GM18526 (cell line): ENCODE data around the gene AHRR.

Experiments used
- POLR2A ChIP-seq: IDR thresholded peaks from 3 replicates; pipeline ENCODE4 v1.6.1; 2011; ENCODE audit not compliant: insufficient read length; ENCODE audit errors: extremely low read depth

Gene AHRR

DNA sequence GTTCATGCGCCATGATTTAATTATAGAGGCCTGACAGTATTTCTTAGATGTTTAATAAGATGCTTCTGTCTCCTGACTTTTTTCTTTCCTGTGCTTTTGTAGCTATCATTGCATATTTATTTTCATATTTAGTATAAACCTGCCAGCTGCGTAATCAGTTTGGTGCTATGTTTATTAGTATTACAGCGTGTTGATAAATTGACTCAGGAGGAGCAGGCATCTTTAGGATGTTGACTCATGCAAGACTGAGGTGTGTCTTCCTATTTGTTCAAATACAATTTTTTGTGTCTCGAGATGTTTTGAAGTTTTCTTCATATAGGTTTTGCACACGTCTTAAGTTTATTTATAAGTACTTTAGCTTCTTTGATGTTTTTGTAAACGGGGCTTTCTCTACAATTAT lies 85.5 kb downstream of the AHRR start:
- TF ChIP-seq POLR2A = no peak

DNA sequence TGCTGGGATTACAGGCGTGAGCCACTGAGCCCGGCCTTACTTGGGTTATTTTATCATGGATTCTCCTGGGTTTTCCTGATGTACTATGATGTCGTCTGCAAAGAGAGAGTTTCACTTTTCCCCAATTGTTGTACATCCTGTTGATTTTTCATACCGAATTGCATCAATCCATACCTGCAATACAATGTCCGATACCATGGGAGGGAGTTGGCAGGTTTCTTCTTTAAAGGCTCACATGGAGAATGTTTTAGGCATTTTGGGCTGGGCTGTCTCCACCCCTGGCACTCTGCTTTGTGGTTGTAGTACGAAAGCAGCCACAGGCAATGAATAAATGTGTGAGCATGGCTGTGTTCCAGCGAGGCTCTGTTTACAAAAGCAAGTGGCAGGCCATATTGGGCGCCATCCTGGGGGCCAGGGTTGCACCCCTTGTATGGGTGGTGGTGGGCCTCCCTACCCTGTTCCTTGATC lies 86.3 kb downstream of the AHRR start:
- no peak for TF ChIP-seq POLR2A

DNA sequence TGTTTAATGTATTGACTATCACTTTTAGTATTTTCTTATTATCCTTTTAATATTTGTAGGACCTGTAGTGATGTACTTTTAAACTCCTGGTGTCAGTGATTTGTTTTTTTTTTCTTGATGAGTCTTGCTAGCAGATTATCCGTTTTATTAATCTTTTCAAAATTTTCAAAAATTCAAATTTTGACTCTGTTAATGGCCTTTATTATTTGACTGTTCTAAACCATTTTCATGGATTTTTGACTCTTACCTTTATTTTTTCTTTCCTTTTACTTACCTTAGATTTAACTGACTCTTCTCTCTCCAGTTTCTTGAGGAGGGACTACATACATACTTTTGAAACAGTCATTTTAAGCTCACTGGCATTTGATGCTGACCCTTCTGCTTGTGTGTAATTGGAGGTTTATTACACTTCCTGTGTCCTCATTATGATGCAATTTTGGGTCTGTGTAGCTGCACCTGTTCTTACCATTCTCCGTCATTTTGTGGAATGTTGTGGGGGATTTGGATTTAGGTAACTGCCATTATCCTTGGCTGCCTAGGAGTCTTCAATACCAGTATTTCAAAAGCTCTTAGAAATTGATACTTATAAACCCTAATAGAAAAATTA lies 89.5 kb downstream of the AHRR start:
- no peak for TF ChIP-seq POLR2A

DNA sequence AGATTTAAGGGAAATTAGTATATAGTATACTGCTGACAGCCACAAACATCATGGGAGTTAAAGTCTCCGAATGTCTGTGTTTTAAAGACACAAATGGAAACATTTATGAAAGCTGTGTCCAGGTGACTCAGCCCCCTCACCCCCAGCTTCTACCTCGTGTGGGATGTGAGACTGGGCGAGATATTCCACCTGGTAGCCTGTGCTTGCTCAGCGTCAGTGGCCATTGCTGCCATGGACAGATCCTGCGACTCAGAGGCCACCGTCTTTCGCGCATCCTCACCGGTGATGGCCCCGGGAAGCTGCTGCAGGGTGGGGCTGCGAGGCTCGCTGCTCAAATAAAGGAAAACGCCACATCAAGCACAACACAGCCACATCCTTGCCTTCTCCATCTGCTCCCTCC lies 90.2 kb downstream of the AHRR start:
- TF ChIP-seq POLR2A = no peak

DNA sequence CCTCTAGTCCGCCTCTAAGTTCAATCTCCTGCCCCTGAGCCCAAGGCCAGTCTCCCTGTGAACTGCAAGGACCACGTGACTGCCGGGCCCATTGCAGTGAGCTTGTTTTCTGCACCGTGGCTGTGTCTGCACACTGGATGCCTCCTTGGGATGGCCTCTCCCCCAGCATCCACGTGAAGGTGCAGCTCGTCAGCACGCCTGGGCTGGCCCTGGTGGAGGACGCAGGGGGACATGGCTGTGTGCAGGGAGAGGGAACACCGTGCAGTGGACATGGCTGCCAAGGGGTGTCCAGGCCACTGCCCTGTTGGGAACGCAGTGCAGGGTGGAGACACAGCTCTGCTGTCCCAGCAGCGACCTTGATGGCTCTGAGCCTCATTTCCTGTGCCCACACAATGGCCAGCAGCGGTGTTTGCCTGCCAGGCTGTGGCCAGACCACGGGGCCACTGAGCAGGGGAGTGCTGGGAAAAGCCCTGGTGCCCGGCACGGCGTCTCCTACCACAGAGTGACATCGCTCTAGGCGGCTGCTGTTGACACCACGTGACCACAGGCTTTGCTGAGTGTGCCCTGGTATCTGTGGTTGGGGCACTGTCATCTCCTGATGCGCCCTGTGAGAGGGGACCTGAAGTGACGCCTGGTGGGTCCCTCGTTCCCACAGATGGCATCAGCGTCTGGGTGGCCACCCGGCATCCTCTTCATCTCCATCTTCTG lies 94.6 kb downstream of the AHRR start:
- no peak for TF ChIP-seq POLR2A

DNA sequence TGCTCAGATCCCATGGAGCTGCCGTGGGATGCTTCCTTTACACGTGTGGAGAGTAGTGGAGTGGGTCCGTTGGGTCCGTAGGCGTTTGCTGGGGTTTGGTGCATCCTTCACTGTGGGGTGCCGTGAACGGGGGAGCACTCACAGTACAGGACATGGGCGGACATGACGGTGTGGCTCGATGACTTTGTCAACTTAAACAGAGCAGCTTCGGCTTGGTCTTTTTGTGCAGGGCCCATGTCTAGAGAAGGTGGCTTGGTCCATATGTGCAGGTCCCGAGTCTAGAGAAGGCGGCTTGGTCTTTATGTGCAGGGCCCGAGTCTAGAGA lies 95.1 kb downstream of the AHRR start:
- no peak for TF ChIP-seq POLR2A

DNA sequence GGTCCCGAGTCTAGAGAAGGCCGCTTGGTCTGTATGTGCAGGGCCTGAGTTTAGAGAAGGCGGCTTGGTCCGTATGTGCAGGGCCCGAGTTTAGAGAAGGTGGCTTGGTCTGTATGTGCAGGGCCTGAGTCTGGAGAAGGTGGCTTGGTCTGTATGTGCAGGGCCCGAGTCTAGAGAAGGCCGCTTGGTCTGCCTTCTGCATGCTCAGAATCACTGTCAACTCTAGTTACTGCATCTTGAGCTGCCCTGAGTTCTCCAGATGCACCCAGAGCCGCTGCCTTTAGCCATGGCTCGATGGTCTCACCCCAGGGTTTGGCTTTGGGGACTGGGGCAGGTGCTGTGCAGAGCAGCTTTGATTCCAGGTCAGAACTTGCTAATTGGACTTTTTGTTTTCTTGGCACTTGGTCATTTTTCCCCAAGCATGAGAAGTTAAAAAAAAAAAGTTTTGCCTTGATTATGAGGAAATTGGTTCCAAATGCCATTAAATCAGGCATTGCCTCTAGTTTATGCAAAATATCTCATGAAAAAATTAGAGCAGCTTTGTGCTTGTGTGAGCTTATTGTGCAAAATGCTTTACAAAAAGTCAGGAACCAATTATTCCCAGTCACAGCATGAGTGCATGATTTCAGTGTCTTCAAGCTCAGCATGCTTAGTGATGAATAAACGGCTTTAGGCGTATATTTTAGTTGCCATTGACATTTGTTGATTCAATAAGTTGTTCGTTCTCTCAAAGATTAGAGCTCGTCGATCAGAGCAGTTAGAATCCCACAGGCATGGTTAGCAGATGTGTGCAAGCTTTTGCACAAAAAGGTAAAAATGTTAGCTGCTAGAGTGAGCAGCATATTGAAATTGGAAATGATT lies 96.0 kb downstream of the AHRR start:
- TF ChIP-seq POLR2A = no peak

DNA sequence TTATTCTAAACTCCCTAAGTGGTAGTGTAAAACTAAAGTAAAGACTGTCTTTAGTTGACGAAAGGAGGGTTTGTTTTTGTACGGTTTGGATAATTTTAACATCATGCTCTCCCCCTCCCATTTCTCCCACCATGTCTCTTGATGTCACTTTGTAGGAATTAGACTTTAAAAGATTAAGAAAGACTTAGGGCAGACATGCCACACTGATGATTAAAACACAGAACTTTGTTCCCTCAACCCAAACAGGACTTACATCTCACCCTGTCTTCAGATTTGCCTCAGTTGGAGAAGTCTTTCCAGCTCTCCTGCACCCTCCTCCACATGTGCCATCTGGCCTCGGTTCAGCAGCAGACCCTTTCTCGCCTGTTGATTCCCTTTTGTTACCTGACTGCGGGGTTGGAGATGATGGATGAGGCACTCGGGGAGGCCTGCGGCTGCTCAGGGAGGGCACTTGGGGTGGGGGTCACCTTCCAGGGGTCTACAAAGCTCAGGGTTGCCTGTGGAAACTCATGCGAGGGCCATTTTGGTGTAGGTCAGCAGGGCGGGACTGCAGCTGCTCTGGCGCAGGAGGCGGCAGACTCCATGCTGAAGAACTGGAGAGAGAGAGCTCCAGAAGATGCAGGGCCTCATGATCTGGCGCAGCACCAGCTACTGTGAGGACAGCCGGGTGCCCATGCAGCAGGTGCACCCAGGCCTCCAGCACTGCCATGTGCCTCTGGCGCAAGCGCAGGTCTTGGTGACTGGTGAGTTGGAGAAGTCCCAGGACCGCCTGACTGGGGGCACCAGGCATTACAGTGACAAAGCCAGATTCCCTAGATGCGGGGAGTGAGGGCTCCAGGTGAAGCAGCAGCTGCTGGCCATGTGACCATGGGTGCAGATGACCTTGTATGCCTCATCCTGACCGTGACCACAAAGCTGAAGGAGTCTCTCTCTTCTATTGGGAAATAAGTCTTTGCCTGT lies 96.9 kb downstream of the AHRR start:
- TF ChIP-seq POLR2A = no peak

DNA sequence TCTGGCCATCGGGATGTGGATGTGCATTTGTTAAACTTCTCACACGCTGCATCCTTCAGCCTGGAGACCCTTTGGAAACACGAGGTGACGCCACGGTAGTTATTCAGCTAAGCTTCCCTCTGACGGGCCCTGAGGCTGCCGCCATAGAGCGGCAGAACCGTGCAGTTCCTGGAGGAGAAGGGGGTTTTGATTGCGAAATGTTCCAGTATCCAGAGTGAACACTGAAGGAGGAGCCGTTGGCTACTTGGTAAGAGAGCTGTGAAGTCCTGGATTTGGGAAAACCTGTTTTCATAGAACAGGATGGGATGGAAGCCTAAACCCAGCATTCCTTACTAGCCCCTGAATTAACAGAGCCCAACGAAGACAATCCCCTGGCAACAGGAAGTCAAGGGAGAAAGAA lies 98.5 kb downstream of the AHRR start:
- no peak for TF ChIP-seq POLR2A

DNA sequence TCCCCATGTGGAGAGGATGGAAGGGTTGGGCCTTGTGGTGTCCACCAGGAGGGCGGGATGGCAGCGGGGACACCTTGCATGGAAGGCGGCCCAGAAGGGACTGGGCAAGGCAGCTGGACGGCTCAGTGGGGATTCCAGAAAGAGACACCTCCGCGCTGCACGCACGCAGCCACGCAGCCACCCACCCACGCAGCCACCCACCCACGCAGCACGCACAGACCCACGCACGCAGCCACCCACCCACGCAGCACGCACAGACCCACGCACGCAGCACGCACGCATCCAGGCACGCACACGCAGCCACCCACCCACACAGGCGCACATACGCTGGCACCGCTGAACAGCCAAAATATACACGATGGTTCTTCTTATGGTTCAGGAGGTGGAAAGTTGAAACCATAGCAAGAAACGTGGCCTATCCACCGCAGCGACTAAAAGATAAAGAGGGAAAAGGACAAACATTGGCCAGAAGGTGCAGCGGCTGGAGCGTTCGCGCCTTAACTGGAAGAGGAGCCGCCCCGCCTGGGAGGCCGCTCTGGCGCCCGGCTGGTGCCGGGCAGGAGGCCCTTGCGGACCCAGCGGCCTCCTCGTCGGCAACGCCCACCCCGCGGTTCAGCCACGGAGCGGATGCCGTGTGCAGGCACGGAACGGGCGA lies 99.2 kb downstream of the AHRR start:
- TF ChIP-seq POLR2A = no peak

DNA sequence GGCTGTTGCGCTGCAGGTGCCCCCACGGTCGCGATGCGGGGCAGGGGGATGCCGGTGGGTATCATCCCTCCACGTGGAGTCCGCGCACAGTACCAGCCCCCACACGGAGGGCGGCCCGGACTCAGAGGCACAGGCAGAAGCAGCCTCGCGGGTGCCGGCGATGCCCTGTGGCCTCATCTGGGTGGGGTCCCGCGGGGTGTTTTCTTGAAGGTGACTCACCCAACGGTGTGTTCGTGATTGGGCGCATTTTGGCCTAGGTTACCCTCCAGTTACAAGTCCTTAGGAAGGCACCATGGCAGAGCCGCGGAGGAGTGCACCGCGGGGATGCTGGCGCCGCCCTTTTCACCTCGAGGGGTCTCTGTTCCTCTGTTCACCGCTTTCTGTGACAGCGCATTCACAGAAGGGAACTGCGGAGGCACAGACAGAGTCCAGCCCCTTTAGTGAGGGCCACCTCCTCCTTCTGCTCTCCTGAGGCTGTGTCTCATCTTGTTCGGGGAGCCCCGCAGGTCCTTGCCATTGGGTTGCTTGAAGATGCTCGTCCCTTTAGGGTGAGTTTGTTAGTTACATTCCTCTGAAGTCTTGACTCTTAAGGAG lies 99.9 kb downstream of the AHRR start:
- TF ChIP-seq POLR2A = no peak

DNA sequence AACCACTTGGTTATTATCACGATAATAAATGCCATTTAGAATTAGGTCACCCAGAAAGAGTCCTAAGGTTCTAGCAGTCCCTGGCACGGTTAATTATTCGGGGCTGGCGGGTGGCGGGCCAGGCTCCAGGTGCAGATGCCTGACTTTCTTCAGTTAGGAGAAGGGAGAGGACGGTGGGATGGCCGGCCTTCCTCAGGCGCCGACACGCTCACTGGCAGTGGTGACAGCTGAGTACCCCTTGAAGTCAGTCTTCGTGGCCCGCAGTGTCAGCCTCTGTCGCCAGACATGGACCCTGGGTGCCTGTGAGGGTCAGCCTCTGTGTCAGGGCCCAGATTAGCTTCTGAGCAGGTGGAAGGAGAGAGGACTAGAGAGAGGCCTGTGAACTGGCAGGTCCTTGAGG lies 100.4 kb downstream of the AHRR start:
- no peak for TF ChIP-seq POLR2A

DNA sequence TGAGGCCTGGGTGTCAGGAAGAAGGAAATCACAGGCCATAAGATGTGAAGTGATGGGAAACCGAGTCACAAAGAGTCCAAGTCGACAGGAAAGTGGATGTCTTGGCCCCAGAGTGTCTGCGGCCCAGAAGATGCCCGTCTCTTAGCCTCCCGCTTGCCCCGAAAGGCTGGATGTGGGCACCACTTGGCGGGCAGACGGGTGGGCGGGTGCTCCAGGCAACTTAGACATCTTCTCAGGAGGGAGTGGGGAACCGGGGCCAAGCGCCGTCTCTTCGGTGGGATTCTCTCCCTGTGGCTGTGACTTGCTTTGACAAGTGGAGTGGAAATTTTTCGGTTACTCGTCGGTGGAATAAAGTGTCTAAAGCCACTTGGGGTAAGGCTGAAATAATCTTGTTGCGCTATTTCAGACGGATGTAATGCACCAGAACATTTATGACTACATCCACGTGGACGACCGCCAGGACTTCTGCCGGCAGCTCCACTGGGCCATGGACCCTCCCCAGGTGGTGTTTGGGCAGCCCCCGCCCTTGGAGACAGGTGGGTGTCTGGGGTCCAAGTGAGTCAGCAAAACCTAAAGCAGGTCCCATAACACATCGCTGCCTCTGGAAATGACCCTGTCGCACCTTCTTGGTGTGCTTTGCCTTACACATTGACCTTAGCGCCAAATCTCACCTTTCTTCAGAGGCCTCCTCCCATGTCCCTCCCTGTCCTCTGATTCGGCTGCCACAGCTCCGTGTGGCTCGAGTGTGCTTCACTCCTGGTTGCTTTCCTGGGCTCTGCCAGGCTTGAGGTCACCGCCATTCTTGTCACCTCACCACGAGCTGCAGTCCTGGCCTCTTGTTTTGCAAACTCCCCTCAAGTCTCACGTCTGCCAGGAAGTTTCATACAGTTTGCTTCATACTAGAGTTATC lies 101.1 kb downstream of the AHRR start:
- no peak for TF ChIP-seq POLR2A

DNA sequence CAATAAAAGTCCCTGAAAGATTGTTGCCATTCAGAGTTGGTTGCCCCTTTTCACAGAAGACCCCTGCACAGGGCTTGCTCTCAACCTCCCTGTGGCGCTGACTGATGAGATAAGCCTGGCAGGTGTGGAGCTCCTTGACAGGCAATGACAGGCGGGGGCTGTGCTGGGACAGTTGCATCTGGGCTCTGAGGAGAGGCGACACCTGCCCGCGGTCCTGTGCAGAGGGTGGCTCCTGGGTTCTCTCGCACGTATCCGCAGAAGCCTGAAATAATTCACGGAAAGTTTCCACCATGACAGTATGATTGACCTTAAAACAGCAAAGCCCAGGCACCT lies 101.7 kb downstream of the AHRR start:
- no peak for TF ChIP-seq POLR2A
